ENCODE data around the gene MAPK11.

The MAPK11 gene

DNA sequence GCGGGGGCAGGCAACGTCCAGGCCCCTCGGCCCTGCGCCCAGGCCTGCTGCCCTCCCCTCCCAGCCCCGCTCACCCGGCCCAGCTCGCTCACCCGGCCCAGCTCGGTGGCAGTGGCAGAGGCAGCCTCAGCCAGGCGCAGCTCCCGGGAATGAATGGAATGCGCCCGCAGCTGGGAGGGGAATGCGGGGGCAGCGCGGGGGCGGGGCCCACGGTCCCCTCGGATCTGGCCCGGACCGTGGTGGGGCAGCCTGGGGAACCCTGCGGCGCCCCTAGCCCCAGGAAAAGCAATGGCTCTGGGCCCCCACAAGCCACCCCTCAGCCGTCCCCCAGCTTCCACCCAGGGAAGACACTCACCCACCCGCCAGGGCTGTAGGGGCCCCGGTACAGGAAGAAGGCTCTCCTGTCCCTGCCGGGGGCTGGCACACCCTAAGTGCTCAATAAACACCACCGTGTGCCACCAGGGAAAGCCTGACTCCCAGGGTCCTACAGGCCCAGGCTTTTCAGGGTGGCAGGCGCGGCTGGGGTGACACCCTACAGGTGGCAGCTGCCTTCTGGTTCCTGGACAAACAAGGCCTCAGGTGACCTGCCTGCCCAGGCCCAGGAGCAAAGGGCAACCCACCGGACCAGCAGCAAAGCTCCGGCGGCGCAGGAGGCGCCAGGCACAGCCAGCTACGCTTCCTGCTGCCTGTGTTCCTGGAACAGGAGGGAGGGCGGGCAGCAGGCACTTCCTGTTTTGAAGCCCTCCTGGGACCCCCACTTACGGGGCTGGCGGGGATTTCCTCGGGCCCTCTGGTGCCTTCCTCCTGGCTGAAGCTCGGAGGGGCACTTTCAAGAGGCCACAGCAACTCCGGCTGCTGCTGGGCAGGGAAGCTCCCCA lies 23.5 kb upstream of the MAPK11 start:
- no peak for DNase-seq

DNA sequence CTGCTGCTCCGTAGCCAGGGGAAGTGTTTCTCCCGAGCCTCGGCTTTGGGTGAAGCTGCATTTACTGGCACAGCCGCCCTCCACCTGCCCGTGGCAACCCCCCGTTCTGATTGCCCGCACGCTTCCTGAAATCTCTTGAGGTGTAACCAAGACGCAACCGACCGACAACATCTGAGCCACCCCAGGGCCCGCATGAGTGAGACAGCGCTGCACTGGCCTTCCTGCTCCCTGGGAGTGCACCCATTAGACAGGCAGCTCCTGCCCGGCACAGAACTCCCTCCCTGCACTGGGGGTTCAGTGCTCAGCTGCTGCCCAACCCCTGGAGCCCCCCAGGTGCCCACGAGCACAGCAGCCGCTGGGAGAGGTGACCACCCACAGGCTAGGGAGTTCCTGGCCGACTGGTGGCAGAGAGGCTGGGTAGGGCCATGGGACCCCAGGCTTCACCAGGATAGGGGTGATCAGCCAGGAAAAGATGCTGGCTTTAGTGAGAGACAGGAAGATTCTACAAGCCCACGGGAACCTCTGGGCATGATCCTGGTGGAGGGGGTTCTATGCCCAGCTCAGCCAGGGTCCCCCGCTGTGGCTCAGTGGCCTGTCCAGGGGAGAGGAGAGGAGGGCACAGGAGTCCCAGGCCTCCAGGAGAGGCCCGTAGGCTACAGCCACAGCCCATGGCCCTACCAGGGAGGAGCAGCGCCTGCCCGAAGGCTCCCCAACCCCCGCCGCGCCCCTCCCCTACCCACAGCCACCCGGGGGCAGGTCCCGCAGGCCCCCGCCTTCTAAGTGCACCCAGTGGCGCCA lies 22.7 kb upstream of the MAPK11 start:
- DNase-seq, result no peak

DNA sequence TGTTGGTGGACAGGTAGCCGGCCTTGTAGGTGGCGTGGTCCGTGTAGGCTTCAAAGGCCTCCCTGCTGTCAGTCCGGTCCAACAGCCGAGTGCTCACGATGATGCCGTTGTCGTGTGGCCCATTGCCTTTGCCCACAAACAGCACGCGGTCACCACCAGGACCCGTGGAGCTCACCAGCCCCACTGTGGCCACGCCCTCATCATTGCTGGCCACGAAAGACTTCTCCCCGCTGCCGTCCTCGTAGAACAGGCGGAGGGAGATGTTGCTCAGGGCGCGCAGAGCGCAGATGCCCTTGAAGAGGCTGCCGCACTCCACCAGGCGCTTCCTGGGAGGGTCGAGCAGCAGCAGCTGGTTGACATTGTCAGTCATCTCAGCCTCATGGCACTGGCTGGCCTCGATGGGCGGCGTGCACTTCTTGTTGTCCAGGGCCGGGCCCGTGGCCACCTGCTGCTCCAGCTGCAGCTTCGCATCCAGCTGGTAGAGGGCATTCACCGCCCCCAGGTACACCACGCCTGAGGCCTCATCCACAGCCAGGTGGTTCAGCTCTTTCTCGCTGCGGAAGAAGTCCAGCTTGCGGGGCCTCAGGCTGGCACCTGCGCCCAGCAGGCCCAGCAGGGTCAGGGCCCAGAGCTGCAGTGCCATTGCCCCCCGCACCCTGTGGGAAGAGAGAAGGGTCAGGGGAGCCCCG lies 19.9 kb upstream of the MAPK11 start:
- no peak for DNase-seq

DNA sequence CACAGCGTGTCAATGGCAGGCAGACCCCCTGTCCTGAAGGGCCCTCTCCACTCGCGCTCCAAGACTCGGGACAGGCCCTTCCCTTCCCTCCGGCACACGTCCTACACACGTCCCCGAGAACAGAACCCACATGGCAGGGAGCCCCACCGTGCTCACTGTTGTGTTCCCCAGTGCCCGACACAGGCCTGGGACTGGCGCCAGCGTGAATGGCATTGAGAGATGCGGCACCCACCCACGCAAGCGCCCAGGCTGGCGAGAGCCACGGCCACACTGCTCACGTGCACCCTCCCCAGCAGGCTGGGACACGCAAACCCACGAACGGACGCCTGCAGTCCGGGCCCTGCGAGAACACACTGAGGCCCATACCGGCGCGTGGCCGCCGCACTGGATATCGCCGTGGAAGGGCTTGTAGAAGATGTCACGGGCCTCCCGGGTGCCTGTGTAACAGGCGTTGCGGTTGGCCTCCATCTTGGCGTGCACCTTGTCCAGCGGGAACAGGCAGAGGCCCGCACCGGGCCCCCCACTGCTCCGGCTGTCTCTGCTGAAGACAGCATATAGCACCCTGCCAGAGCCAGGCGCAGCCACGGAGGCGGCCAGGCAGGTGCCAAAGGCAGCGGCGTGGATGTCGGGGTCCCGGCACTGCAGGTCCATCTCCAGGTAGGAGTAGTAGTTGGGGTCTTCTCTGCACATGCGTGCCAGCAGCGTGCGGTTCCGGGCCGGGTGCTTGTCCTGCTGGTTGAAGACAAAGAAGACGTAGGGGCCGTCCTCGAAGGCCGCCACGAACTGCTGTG lies 19.2 kb upstream of the MAPK11 start:
- no peak for DNase-seq

DNA sequence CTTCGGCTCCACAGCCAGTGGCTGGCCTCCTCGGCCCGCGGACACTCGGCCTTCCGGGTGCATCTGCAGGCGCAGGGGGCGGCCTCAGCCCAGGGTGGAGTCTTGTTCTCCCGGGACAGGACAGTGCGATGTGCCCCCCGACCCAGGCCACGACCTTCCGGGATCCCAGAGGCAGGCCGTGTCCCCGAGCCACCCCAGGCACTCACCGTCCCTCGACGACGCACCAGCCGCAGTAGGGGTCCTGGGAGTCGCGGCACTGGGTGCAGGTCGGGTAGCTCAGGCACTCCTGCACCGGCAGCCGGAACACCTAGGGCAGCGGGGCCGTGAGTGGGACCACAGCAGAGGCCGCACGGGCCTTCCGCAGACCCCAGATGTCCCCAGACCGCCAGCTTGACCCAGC lies 17.6 kb upstream of the MAPK11 start:
- no peak for DNase-seq

DNA sequence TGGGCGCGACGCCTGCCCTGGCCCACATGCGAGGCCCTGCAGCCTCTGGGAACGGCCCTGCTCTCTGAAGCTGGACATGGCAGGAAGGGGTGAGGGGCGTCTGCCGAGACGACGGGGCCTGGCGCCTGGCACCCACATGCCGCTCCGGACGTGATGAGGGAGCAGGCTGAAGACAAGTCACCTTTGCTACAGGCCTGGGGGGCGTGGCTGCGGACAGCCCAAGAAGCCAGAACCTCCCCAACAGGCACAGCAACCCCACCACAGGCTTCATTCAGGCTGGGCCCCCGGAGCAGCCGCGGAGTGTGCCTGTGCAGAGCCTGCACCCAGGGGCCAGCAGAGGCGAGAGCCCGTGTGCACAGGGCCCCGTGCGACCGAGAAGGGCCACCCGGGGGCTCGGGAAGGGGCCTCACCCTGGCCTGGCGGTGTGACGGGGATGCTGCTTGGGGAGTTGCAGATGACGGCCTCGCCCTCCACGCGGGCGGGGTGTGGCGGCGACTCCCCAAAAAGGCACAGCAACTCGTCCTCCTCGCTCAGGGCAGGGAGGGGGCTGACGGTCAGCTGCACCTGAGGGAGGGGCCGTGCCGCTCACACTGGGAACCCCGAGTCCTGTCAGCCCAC lies 16.6 kb upstream of the MAPK11 start:
- DNase-seq, result no peak

DNA sequence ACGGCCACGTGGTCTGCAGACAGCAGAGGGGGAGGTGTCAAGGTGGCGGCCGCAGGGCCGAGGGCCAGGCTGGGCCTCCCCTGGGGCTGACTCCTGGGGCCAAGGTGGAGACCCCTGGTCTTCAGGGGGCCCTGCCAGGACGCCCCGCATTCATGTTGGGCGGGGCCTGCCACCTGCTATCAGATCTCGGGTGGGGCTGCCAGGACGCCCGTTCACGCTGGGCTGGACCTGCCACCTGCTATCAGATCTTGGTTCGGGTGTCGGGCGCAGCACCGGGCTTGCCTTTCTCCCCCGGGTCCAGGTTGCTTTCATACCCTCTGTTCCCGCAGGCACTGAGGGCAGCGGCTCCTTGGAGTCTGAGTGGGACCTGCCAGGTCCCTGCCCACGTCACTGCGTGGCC lies 16.1 kb upstream of the MAPK11 start:
- no peak for DNase-seq

DNA sequence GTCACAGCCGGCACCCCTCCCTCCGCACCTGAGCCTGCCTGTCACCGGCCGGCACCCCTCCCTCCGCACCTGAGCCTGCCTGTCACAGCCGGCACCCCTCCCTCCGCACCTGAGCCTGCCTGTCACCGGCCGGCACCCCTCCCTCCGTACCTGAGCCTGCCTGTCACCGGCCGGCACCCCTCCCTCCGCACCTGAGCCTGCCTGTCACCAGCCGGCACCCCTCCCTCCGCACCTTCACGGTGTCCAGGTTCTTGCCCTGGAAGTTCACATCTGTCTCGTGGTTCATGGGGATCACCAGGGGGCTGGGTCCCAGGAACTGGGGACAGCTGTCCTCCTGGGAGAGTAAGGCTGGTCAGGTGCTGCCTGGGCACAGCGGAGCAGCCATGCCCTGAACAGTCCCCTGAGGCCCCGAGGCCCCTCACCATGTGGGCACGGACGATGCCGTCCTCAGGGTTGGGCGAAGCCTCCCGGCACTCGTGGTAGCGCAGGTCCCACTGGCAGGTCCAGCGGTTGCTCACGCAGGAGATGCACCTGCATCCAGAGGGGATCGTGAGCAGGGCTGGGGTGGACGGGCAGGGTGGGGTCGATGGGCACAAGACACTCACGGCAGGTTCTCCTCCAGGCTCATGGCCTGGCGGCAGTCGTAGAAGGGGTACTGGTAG lies 15.5 kb upstream of the MAPK11 start:
- DNase-seq, result no peak

DNA sequence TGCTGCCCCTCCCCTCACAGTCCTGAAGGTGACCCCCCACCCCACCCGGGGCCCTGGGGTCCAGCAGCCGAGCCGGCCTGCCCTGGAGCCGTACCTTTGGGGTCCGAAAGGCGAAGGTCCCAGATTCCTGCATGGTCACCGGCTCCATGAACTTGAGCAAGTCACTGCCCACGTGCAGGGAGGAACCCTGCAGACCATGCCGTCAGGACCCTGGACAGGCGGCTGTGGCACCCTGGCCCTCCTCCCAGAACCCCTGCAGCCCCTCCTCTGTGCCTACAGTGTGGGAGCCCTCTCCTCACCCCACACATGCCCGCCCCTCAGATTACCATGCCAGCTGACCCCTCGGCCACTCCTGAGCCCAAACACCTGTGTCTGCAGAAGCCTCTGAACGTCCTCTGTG lies 14.3 kb upstream of the MAPK11 start:
- DNase-seq, result no peak

DNA sequence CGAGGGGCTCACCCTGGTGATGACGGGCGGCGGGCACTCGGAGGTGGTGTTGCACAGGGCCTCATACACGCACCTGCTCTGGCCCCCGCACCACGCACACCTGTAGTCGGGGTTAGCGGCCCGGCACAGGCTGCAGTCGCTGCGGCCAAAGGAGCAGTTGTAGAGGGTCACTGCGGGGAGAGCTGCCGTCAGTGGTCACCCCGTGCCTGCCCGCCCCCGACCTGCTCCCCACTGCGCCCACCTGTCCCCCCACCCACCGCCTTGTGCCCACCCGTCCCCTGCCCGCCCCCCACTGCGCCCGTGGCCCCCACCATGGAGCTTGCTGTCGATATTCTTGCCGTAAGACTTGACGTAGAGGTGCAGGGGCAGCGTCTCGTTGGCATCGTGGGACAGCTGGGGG lies 13.6 kb upstream of the MAPK11 start:
- DNase-seq, result no peak

DNA sequence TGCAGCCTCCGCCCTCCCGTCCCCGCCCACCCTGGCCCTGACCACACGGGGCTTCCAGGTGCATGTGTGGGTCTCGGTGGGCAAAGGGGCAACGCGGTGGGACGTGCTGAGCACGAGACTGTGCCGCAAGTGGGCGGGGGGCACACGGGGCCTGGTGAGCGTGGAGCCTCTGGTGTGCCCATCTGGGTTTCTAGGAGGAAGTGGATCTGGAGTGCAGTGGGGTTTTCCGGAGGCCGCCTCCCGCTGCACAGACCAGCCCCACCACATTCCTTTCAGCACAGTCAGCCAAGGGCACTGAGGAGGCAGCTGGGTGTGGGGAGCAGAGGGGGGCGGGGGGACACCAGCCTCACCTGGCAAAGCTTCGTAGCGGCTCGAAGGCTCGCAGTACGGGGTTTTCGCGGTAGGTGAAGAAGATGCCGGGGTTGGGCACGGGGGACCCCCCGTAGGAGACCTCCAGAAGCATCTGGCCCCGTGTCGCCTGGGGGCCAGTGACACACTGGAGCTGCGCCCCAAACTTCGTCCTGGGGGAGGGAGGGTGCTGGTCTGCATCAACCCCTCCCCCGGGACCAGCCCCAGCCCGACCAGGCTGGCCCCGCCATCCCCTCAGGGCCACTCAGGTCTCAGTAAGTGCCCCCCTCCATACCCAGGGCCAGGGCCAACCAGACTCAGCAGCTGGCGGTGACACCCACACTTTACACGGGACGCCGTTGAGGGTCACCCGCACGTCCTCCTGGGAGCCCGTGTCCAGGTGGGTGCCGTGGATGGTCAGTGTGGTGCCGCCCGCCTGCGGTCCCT lies 12.4 kb upstream of the MAPK11 start:
- DNase-seq, result no peak

DNA sequence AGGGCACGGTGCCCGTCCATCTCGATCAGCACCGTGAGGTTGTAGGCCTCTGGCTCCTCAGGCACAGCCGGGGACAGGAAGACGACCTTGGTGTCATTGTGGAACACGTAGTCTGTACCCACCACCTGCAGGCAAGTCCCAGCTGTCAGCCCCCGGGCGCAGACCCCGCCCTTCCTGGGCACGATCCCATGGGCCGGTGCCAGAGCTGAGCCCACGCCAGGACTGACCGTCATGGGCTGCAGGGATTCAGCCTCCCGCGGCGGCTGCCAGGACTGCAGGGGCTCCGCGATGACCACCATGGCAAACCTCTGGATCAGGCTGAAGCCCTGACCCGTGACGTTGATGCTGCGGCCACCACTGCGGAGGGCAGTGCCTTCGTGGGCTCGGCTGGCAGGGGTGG lies 11.8 kb upstream of the MAPK11 start:
- DNase-seq, result no peak

DNA sequence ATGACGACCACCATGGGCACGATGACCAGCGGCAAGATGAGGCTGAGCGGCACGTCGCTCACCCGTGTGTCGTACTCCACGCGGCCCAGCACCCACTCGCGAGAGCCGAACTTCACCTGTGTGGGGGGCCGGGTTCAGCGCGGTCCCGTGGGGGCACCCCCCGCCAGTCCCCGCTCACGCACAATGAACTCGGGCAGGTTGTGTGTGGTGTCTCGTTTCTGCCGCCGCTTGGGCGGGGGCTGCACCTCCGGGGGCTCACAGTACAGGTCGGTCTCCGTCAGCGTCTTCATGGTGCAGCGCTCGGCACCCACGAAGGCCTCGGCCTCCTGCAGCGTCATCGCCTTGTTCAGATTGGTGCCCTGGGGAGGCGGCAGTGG lies 11.2 kb upstream of the MAPK11 start:
- DNase-seq, result no peak

DNA sequence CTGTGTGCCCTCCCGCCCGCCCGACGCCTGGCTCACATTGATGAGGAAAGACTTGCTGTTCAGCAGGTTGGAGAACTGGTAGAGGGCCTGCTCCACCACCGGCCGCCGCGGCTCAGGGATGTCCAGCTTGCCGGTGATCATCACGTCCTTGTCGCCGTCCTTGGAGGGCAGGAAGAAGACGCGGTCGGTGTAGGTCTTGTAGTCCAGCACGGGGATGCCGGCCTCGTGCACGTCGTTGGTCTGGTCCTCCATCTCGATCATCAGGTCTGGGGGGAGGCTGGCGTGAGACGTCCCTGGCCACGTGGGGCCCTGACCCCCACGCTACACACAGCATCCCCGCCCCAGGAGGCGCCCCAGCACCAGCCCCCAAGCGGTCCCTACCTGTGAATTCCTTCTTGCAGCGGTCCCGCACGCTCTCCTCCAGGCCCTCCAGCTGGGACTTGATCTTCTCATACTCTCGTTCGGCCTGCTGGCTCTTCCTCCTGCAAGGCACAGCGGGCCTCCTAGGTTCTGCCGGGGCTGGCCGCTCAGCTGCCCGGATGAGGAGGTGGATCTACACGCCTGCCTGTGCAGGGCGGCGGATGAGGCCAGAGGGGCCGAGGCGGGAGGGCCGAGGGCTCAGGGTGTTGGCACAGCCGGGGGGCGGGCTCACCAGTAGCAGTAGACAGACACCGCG lies 10.7 kb upstream of the MAPK11 start:
- no peak for DNase-seq

DNA sequence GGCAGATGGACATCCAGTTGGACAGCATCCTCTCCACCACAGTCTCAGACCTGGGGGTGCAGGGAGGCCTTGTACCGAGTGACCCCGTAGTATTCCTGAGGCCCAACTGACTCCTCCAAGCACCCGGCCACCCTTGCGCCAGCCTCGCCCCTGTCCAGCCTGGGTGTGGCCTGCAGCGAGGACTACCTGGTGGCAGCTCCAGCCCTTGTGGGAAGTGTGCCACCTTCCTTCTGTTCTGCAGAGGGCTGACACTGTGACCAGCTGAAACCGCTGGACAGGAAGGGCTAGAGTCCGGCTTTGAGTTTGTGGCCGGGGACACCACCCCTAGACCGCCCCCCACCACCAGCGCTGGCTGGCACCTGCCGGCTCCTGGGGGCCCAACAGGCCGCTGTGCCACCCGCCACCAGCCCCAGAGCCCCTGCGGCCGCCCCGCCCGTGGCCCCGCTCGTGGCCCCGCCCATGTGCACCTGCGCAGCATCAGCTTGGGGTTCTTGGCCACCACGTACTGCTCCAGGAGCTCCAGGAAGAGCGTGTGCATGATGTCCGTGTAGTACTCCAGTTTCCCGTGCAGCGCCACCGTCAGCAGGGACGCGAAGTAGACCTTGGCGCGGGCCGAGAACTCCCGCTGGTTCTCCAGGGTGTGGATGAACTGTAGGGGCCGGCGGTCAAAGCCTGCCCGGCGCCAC lies 10.0 kb upstream of the MAPK11 start:
- DNase-seq, result no peak

DNA sequence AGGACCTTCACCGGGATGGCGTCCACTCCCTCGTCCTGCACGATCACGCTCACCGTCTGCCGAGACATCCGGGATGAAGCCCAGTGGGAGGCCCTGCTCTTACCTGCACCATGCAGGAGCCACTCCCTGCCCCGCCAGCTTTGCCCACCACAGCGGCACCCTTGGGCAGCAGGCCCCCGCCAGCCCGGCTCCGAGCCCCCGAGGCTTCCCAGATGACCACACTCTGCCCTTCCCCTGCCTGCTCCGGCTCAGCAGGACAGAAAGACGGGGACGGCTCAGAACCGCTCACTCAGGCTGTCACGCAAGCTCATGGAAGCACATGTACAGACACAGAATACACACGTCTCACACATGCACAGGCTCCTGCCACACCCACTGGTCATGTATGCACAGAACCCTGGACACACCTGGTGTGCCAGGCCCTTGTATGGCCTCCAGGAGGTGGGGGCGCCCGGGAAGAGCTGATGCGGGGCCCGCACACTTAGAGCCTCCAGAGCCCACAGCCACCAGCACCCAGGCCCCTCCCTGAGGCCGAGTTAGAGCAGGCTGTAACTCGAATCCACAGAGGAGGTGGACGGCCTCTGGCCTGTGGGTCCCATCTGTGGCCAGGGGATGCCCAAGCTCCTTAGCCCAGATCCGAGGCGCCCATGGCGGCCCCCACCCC lies 8.9 kb upstream of the MAPK11 start:
- no peak for DNase-seq

DNA sequence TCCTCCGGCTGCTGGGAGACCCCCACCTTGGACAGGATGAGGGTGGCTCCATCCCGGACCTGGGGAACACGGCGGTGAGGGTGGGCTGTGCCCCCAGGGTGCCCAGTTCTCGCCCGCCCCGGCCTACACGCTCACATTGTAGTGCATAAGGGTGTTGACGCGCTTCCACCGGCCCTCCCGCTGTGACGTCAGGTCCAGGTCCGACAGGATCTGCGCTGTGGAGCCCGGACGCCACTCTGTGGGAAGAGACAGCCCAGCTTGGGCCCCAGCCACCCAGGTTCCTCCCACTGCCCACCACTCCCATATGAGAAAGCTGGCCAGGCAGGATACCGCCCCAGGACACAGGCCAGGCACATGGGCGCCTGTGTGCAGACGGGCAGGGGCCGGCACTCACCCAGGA lies 8.3 kb upstream of the MAPK11 start:
- DNase-seq, result no peak

DNA sequence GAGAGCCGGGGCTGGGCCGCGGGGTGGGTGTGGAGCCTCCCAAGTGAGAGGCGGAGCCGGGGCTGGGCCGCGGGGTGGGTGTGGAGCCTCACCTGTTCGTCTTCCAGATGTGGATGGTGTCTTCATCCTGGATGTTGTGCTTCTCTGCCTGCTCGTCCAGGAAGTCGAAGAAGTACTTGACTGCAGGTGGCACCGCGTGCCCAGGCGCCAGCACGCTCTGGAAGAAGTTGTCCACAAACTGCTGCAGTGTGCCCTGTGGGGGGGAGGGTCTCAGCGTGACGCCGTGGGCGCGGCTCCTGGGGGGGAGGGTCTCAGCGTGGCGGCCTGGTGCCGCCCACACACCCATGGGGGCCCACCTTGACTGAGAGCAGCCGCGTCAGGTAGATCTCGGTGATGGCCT lies 7.6 kb upstream of the MAPK11 start:
- no peak for DNase-seq

DNA sequence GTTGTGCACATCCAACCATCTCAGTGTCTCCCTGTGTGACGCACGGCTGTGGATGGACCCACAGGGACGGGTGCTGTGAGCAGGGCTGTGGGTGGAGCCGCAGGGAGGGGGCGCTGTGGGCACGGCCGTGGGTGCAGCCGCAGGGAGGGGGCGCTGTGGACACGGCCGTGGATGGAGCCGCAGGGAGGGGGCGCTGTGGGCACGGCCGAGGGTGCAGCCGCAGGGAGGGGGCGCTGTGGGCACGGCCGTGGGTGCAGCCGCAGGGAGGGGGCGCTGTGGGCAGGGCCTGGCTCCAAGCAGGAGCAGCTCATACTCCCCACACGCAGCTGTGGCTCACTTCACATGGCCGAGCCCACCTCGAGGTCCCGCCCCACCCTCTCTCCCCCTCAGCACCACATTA lies 6.0 kb upstream of the MAPK11 start:
- DNase-seq, result no peak

Data from NCI-H1105 treated with DMSO at 0.1 percent for 48 hours (cell line).